GM19324 (cell line): ENCODE measurements around the gene FBXO11.
"Not testable (repeated sequence)": the region's sequence is repeated elsewhere in the genome, so short reads cannot be mapped to it uniquely, and the experiment has no call there.

ENCODE experiments used
- ATAC-seq: cut with Tn5 transposase; IDR thresholded peaks from one replicate; pipeline ENCODE4 v1.9.1; 2021; ENCODE audit warnings: mild to moderate bottlenecking, moderate library complexity; ENCODE audit not compliant: unreplicated experiment, low FRiP score

FBXO11 gene

DNA sequence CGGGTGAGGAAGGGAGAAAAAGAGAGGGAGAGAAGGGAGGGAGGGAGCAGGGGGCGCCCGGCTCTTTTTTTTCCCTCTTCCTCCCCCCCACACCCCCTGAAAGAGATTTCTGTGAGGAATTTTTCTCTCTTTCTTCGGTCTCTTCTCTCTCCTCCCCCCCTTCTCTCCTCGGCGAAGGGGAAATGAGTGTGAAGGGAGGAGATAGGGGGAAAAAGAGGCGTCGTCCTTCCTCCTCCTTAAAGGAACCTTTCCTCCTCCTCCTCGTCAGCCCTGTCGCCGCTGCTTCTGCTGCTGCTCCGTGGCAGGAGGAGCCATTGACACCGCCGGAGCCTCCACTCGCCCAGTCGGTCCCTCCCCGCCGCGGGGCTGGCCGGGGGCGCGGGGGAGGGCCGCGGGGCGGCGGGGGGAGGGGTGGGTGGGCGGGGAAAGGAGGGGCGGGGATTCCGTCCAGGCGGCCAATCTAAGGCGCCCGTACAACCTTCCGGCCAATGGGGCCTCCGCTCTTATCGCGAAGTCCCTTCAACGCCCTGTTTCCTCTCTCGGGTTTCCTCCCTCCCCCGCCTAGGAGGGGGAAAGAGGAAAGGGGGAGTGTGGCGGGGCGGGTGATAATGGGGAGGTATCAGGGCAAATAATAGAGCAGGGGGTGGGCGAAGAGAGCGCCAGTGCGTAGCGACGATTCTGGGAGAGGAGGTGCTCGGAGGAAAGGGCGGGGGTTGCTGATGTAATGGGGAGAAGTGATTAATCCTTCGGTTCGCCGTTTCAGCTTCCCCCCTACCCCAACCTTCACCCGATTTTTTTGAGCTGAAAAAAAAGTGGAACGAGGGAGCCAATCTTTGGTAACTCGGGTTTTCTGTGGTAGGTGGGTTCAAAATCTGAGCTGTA, at the start of gene FBXO11:
FBXO11 (minus strand) TSS at position 342 of the 882 bp plus-strand sequence. CDS start 778 bp downstream, outside the sequence.
- peak; percentile 90 for ATAC-seq

DNA sequence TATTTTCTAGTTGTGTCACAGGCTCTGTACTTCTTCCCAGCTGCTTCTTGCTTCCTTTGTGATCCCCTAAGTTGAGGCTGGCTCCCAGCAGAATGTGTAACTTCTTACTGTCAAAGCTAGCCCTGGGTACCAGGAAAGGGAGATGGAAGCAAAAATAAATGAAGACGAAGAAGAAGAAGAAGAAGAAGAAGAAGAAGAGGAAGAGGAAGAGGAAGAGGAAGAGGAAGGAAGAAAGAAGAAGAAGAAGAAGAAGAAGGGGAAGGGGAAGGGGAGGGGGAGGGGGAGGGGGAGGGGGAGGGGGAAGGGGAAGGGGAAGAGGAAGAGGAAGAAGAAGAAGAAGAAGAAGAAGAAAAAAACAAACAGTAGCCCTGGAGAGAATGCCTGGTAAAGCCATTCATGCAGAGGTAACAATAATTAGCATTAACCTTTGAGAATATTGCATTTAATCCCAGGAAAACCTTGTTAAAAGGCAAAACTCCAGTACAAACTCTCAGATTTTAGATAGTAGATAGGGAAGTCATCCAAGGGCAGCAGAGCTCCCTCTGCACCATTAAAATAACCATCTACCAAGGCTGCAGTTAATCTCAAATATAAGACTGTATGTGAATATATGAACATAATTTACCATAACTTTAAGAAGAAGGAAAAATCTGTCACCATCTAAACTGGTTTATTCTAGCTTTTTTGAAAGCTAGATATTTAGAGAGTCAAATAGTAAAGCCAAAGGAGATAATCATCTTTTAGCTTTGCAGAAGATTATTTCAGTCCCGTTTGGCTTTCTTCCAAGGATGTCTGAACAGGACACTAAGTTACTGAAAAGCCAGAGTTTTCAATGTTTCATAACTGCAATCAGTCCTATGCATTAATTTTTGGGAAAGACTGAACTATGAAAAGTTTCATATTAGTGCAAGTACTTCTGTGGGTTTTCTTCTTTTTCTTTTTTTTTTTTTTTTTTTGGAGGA, 44.3 kb upstream of the FBXO11 start:
- no peak for ATAC-seq

DNA sequence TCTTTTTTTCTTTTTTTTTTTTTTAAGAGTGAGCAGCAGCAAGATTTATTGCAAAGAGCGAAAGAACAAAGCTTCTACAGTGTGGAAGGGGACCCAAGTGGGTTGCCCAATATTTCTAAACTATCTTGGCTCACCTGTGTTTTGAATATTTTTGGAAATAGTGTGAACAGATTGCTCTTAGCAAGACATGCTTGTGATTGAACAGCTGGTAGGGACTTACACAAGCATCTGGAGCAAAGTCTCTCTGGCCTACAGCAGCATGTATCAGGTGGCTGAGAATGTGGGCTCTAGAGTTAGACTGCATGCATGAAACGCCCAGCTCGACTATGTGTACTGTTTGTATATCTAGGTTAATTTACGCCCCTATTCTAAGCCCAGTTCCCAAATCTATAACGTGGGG, 40.3 kb upstream of the FBXO11 start:
- no peak for ATAC-seq

DNA sequence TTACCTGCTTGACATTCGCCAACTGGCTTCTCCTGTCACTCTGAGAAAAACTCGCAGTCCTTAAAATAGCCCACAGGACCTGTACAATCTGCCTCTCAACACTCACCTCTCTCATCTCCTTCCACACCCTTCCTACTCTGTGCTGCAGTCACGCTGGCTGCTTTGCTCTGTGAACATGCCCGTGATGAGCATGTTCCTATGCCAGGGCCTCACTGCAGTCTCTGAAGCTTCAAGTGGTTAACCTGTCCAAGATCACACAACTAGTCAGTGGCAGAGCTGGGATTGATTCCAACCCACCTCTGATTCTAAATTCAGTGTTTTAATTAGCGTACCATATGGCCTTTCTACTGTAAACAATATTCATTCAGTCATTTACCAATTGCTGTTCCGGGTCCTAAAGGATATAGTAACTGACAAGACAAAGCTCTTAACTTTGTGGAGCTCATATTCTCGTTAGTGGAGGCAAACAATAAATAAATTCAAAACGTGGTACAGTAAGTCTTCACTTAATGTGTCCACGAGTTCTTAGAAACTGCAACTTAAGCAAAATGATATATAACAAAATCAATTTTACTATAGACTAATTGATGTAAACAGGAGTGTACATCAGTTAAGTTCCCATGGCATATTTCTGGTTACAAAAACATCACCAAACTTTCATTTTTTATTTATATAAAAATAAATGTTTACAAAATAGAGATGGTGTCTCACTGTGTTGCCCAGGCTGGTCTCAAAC, 38.9 kb upstream of the FBXO11 start:
- ATAC-seq: no peak

DNA sequence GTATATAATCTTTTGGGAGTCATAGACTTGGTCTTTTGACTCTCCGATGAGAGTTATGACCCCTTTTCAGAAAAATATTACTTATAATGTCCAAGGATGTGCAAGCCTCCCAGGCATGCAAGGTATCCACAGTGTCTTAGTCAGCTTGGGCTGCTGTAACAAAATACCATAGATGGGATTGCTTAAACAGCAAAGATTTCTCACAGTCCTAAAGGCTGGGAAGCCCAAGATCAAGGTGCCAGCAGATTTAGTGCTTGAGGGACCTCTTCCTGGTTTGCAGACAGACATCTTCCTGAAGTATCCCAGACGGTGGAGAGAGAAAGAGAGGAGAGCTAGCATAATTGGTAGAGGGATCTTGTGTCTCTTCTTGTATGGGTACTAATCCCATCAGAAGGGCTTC, 35.6 kb upstream of the FBXO11 start:
- ATAC-seq: no peak

DNA sequence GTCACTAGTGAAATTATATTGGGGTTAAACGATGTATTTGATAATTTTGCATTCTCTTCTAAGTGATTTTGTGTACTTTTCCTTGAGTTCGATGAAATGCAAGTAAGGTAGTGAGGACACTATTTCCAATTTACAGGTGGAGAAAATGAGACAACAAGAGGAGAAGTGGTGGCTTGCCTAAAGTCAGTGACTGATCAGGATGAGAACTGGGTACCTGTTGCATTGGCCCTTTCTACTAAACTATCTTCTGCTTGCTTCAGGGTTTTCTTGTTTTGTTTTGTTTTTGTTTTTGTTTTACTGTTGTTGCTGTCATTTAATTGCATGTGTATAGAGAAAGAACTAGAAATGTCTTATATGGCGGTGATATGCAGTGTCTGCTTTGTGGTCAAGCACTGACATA, 31.4 kb upstream of the FBXO11 start:
- no peak for ATAC-seq

DNA sequence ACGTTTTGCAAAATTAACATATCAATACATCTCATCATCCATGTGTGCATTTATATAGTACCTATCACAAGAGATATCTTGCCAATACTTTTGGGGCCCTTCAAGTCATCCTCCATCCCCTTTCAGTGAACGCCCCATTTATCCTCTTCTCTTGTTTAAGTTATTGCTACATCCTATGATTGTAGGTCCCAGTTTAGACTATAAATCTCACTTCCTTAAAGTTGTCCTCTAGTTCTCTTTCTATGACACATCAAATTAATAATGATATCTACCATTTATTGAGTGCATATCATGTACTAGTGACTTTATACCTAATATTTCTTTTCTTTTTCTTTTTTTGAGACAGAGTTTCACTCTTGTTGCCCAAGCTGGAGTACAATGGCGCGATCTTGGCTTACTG, 28.8 kb upstream of the FBXO11 start:
- no peak for ATAC-seq

DNA sequence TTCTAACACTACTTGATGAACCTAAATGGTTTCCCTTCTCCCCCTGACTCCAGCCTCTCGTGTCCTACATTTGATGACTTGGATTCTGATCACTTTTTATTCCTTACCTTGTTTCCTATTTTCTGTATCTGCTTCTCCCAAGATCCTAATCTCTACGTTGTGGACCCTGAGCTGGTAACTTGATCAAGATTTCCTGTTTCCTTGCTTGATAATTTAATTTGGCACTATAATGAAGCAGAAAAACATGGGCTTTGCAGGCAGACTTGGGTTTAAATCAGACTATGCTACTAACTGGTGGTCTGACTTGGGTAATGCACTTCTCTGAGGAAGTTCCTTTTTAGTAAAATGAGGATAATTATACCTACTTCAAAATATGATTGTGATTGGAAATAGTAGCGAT, 11.7 kb upstream of the FBXO11 start:
- ATAC-seq: no peak

DNA sequence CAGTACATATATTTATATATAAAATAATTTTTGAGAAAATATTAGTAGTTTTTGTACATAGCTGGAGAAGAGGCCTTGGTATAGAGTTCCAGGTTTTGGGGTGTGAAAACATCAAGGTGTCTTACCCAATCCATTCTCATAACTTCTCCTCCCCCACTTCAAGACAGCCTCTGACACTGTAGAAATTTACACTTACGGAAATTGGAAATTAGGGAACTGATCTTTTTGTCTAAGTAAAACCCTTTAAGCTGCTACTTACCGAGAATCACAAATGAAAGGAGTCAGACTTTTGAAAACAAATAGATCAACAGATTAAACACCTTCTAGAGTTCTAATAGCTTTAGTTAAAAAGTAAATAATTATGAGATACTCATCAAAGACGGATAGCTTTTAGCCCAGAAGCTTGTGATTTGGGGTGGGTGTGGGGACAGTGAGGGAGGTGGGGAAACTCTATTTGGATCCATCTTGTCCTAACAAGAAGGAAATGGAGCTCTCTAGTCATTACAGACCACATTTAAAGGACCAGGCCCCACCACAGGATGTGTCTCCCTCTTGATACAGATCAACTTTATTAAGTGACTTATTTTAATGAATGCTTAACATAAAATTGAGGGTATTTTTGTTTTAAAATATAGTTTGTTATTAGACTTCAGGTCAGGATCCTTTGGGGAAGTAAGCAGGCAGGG, 11.1 kb upstream of the FBXO11 start:
- ATAC-seq: no peak

DNA sequence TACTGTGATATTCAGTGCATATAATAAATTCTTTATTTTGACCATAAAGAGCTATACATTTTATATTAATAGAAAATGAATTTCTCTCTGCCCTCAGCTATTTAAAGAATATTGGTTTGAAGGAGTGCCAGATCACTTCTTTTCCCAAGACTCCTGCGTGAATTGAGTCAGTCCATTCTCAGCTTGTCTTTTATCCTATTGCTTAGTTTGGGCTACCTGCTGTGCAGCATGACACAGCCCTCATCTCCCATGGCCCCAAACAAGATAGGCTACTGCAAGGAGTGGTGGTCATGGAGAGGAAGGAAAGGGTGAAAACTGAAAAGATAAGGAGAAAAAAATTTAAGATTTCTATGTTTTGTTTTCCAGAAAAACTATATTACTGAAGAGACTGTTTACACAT, 10.1 kb upstream of the FBXO11 start:
- ATAC-seq: no peak

DNA sequence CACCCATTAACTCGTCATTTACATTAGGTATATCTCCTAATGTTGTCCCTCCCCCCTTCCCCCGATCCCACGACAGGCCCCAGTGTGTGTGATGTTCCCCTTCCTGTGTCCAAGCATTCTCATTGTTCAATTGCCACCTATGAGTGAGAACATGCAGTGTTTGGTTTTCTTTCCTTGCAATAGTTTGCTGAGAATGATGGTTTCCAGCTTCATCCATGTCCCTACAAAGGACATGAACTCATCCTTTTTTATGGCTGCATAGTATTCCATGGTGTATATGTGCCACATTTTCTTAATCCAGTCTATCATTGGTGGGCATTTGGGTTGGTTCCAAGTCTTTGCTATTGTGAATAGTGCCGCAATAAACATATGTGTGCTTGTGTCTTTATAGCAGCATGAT, 4.4 kb upstream of the FBXO11 start:
- not testable (repeated sequence) for ATAC-seq

DNA sequence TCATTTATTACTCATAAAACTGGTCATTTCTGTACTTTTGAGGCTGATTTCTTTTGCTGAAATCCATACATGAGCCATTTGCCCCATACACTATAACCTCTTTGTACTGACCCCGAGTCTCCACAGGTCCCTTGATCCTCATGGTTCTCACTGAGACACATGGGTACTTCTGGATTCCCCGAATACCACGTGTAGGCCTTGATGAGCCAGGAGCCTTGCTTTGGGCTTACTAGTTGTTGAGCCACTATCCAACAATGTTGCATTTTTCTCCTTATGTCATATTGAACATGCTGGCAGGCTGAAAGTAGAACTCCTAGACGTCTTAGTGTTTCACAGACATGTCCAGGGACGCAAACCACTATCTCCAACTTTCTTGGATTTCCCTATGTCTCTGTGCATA, 2.4 kb upstream of the FBXO11 start:
- ATAC-seq: no peak

DNA sequence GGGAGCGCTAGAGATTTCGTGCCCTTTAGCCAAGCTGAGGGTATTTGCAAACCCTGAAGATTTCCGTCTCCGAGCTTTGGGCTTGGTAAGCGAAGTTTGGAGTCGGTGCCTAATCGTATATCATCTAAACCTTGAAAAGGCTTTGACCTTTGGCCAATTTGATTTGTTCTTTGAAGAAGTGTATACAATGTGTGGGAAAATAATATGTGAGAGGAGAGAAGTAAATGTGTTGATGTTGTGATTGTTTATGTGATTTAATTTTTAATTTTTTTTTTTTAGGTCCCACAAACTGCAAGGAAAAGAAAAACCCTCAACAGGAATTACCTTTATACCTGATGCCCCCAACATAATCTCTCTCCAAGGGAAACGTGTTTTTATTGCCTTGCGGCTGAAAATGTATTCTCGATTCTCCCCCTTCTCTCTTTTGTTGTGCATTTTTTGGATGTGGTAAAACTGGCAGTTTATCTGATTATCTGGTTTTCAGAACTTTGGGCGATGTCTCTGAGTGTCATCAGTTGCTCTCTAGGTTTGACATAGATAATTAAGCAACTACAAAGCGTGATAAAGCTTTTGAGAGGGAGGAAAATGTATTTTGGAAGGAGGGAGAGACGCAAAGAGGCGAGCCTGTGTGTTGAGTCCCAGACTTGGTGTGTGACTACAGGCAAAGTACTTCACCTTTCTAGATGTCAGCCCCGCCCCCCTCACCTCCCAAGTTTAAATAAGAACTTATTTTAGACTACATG, 912 bp upstream of the FBXO11 start:
- no peak for ATAC-seq

DNA sequence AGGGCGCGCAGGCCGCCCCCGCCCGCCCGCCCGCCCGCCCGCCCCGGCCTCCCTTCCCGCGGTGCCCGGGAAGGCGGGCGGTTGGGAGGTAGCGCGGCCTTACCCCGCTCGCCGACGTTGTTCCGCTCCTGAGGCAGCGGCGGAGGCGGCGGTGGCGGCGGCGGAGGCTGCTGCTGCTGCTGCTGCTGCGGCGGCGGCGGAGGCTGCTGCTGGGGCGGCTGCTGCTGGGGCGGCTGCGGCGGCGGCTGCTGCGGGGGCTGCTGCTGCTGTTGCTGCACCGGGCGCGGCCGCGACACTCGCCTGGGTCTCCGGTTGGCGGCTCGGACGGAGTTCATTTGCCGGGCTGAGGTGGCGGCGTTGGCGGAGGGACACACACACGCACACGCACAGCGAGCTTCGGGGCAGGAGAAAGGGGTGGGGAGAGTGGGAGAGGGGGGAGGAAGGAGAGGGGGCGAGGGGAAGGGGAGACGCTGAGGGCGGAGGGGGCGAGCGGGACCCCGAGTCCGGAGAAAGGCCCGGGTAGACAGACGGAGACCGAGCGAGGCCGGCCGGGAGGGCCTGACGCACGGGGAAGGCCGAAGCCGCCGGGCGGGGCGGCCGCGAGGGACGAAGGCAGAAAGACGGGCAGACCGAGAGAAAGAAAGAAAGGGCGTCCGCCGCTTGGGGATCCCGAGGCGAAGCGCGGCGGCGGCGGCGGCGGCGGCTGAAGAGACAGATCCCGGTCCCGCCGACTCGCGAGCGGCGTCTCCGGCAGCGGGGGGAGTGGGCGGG, 727 bp downstream of the FBXO11 start:
- ATAC-seq: peak; percentile 11

DNA sequence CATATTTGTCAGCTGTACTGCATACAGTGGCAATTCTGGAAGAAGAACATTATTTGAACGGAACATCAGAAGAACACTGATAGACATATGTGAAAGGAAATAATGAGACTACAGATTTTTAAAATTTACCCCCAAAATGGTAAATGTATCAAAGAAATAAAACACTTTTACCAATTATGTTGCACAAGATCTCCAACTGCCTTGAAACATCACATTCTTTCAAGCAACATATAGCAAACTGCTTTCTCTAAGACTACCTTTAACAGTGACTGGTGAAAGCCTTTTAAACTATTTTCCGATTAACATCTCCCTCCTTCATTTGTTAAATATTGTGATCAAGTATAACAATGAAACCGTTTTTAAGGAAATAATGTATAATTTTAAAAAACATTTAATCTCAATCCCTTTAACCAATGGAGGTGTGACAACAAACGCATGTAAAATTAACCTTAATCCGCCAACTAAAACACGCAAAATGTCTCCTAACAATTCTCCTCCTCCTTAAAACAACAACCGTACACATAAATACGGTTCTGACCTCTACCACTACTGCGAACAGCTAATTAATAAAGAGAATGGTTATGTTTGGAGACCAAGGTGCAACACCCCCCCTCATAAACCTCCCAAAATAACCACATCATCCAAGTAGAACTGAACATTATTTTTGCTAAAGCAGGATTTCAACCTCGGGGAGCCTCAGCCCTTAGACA, 2.4 kb downstream of the FBXO11 start:
- no peak for ATAC-seq

DNA sequence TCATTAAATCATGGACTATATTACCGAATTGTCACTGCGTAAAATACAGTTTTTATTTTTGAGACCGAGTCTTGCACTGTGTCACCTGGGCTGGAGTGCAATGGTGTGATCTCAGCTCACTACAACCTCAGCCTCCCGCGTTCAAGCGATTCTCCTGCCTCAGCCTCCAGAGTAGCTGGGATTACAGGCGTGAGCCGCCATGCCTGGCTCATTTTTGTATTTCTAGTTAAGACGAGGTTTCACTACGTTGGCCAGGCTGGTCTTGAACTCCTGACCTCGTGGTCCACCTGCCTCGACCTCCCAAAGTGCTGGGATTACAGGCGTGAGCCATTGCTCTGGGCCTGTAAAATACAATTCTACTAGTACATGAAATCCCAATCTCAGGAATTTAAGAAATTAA, 4.4 kb downstream of the FBXO11 start:
- ATAC-seq: not testable (repeated sequence)

DNA sequence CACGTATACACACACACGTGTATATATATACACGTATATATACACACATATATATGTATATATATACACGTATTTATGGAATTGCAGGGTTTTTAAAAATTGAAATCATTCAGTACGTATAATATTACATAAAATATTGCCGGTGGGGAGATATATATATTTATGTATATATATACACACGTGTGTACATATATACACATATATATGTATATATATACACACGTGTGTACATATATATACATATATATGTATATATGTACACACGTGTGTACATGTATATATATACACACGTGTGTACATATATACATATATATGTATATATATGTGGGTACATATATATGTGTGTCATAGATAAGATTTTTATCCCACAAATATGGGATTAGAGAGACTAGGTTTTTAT, 5.4 kb downstream of the FBXO11 start:
- ATAC-seq: no peak
